WTC11 (cell line): ENCODE measurements around the gene TUBB. TPM values are rescaled to one million over a fixed set of nuclear protein-coding genes. Genes with fewer than 3 reads are reported as not detected.

Source experiments
- ATAC-seq: fragments of 200-7000 bp; cut with Tn5 transposase; 2 replicates; pipeline ENCODE4 v1.10.0; 2021; ENCODE audit warnings: mild to moderate bottlenecking, moderate library complexity
- CTCF ChIA-PET: fragments of 300-600 bp; sonication (Branson Sonifier 250); formaldehyde crosslinking; loops from one replicate; lab custom pipeline; 2021; ENCODE audit warnings: antibody characterized with exemption; lab: Charles Lee
- POLR2A ChIA-PET: fragments of 350-600 bp; sonication (Branson Sonifier 250); formaldehyde crosslinking; loops from one replicate; lab custom pipeline; 2021; ENCODE audit warnings: antibody characterized with exemption; lab: Charles Lee
- DNase-seq: peaks from one replicate; pipeline ENCODE4 v3.0.0; 2021; ENCODE audit warnings: low spot score
- H3K27ac Mint-ChIP-seq: 2 replicates; pipeline ENCODE4 v1.8.0; 2021; ENCODE audit warnings: mixed read lengths
- H3K27me3 Mint-ChIP-seq: 2 replicates; pipeline ENCODE4 v1.8.0; 2021; ENCODE audit warnings: low read depth, mild to moderate bottlenecking, moderate library complexity, mixed read lengths
- H3K36me3 Mint-ChIP-seq: 2 replicates; pipeline ENCODE4 v1.8.0; 2021; ENCODE audit warnings: mixed read lengths
- H3K4me1 Mint-ChIP-seq: 2 replicates; pipeline ENCODE4 v1.8.0; 2022; ENCODE audit warnings: mixed read lengths
- H3K4me3 Mint-ChIP-seq: 2 replicates; pipeline ENCODE4 v1.8.0; 2021; ENCODE audit warnings: mild to moderate bottlenecking, moderate library complexity, mixed read lengths
- H3K9me3 Mint-ChIP-seq: 2 replicates; pipeline ENCODE4 v1.8.0; 2021; ENCODE audit warnings: mixed read lengths
- ATF6 ChIP-seq: sonication (generic); formaldehyde crosslinking; IDR thresholded peaks from 2 replicates; pipeline ENCODE4 v1.8.1; 2023; ENCODE audit warnings: mild to moderate bottlenecking, missing genetic modification reagents
- CBFB ChIP-seq: sonication (generic); formaldehyde crosslinking; IDR thresholded peaks from 2 replicates; pipeline ENCODE4 v1.8.1; 2022; ENCODE audit warnings: mild to moderate bottlenecking, low read depth, missing genetic modification reagents
- CREM ChIP-seq: sonication (generic); formaldehyde crosslinking; IDR thresholded peaks from 2 replicates; pipeline ENCODE4 v1.8.1; 2022; ENCODE audit warnings: mild to moderate bottlenecking, missing genetic modification reagents, moderate library complexity
- E2F5 ChIP-seq: sonication (generic); formaldehyde crosslinking; IDR thresholded peaks from 2 replicates; pipeline ENCODE4 v1.8.1; 2022; ENCODE audit warnings: mild to moderate bottlenecking, moderate library complexity, missing genetic modification reagents
- EMX1 ChIP-seq: fragments of 250-450 bp; sonication (Bioruptor Pico); IDR thresholded peaks from 2 replicates; pipeline ENCODE4 v1.8.0; 2021; ENCODE audit warnings: mild to moderate bottlenecking
- ETV6 ChIP-seq: sonication (generic); formaldehyde crosslinking; IDR thresholded peaks from 2 replicates; pipeline ENCODE4 v1.8.1; 2022; ENCODE audit warnings: mild to moderate bottlenecking, missing genetic modification reagents
- GRHL2 ChIP-seq: fragments of 250-450 bp; sonication (Bioruptor Pico); IDR thresholded peaks from 2 replicates; pipeline ENCODE4 v1.8.0; 2022; ENCODE audit warnings: mild to moderate bottlenecking, moderate library complexity; ENCODE audit not compliant: insufficient replicate concordance, severe bottlenecking
- JAZF1 ChIP-seq: fragments of 250-450 bp; sonication (Bioruptor Pico); IDR thresholded peaks from 2 replicates; pipeline ENCODE4 v1.9.0; 2021; ENCODE audit warnings: moderate library complexity, mild to moderate bottlenecking, inconsistent platforms
- NFATC4 ChIP-seq: fragments of 250-450 bp; sonication (Bioruptor Pico); IDR thresholded peaks from 2 replicates; pipeline ENCODE4 v1.9.0; 2021; ENCODE audit warnings: mild to moderate bottlenecking
- PREB ChIP-seq: sonication (generic); formaldehyde crosslinking; IDR thresholded peaks from 2 replicates; pipeline ENCODE4 v1.8.1; 2022; ENCODE audit warnings: mild to moderate bottlenecking, missing genetic modification reagents, moderate library complexity, borderline replicate concordance
- SMAD3 ChIP-seq: sonication (generic); formaldehyde crosslinking; IDR thresholded peaks from 2 replicates; pipeline ENCODE4 v1.8.0; 2022; ENCODE audit warnings: missing genetic modification reagents, mild to moderate bottlenecking, borderline replicate concordance
- SOX15 ChIP-seq: fragments of 250-450 bp; sonication (Bioruptor Pico); IDR thresholded peaks from 2 replicates; pipeline ENCODE4 v1.9.0; 2021; ENCODE audit warnings: mild to moderate bottlenecking
- TEAD1 ChIP-seq: sonication (generic); formaldehyde crosslinking; IDR thresholded peaks from 2 replicates; pipeline ENCODE4 v1.8.0; 2022; ENCODE audit warnings: mild to moderate bottlenecking, missing genetic modification reagents
- ZBTB43 ChIP-seq: sonication (generic); formaldehyde crosslinking; IDR thresholded peaks from 2 replicates; pipeline ENCODE4 v1.8.1; 2023; ENCODE audit warnings: mild to moderate bottlenecking, missing genetic modification reagents
- ZNF219 ChIP-seq: sonication (generic); formaldehyde crosslinking; IDR thresholded peaks from 2 replicates; pipeline ENCODE4 v1.8.0; 2023; ENCODE audit warnings: missing genetic modification reagents, mild to moderate bottlenecking, borderline replicate concordance
- ZNF281 ChIP-seq: sonication (generic); formaldehyde crosslinking; IDR thresholded peaks from 2 replicates; pipeline ENCODE4 v1.8.0; 2023; ENCODE audit warnings: mild to moderate bottlenecking, missing genetic modification reagents
- ZNF396 ChIP-seq: fragments of 250-450 bp; sonication (Bioruptor Pico); IDR thresholded peaks from 2 replicates; pipeline ENCODE4 v1.8.0; 2021; ENCODE audit warnings: mild to moderate bottlenecking, moderate library complexity, borderline replicate concordance
- ZNF423 ChIP-seq: fragments of 250-450 bp; sonication (Bioruptor Pico); IDR thresholded peaks from 2 replicates; pipeline ENCODE4 v2.1.2; 2022; ENCODE audit warnings: mild to moderate bottlenecking, moderate library complexity
- ZNF512 ChIP-seq: sonication (generic); formaldehyde crosslinking; IDR thresholded peaks from 2 replicates; pipeline ENCODE4 v1.8.1; 2022; ENCODE audit warnings: missing genetic modification reagents, borderline replicate concordance
- total RNA-seq: library from RNA; stranded (reverse); gene quantifications from 3 replicates; pipeline ENCODE4 v1.2.3, GENCODE V29; 2021

TUBB gene
- total RNA-seq, 1 experiment from 2014 or later: 1,503 TPM

- H3K9me3 Mint-ChIP-seq: no peaks in the 10 kb centered on the region
- POLR2A ChIA-PET: no interaction called here
- TF ChIP-seq PREB: no peak
- TF ChIP-seq JAZF1 (CRISPR knock-in tag): no peak
- no peak for TF ChIP-seq ZNF281
- TF ChIP-seq EMX1 (CRISPR knock-in tag): no peak
- peaks cover 56% of the 10 kb centered on the region for H3K36me3 Mint-ChIP-seq
- peaks cover 21% of the 10 kb centered on the region for H3K4me1 Mint-ChIP-seq
- ATAC-seq (no peak), DNase-seq (no peak)
- no peaks in the 10 kb centered on the region for H3K27me3 Mint-ChIP-seq
- CTCF ChIA-PET: no interaction called here
- H3K4me3 Mint-ChIP-seq: no peak overlapping the region
- no peak overlapping the region for H3K27ac Mint-ChIP-seq
These were observed 5.9 kb upstream of the TUBB start for GRCh38 chr6:30714263-30714662.

GRCh38 chr6:30716879-30717128 is 3.3 kb upstream of the TUBB start:
- CTCF ChIA-PET: interaction anchor here (0.6 to 2.4 kb wide), 15 partner anchors 13 to 386 kb away, joined by 3 to 26 read pairs (median 4); partner anchors contain the start of gene DHX16
- ATAC-seq (no peak), DNase-seq (no peak)
- peak; percentile 31; the same call in 1 of the 2 replicates for TF ChIP-seq SMAD3
- no peak for TF ChIP-seq ZNF423 (CRISPR knock-in tag)
- TF ChIP-seq SOX15 (CRISPR knock-in tag): no peak
- no peaks in the 10 kb centered on the region for H3K27me3 Mint-ChIP-seq
- H3K4me3 Mint-ChIP-seq: peak overlapping the region; percentile 99
- peaks cover 51% of the 10 kb centered on the region for H3K36me3 Mint-ChIP-seq
- POLR2A ChIA-PET: interaction anchor here (0.6 to 1.7 kb wide), 17 partner anchors 10 to 166 kb away, joined by 3 to 19 read pairs (median 4); partner anchors contain the start of genes DHX16, GNL1, IER3 and NRM
- peaks cover 28% of the 10 kb centered on the region for H3K4me1 Mint-ChIP-seq
- H3K27ac Mint-ChIP-seq: peak overlapping the region; percentile 97
- H3K9me3 Mint-ChIP-seq: no peaks in the 10 kb centered on the region

GRCh38 chr6:30717129-30717844 is 2.9 kb upstream of the TUBB start, which contains the start of gene MDC1:
Gene MDC1 (minus strand): TSS chr6:30717281. CDS start chr6:30715175, 2,106 bp downstream.
- H3K36me3 Mint-ChIP-seq: peaks cover 51% of the 10 kb centered on the region
- ChIA-PET POLR2A (interaction anchor here (0.6 to 1.7 kb wide), 17 partner anchors 9 to 165 kb away, joined by 3 to 19 read pairs (median 4); partner anchors contain the start of genes DHX16, GNL1, IER3 and NRM), CTCF (interaction anchor here (0.6 to 2.4 kb wide), 15 partner anchors 13 to 385 kb away, joined by 3 to 26 read pairs (median 4); partner anchors contain the start of gene DHX16)
- no peaks in the 10 kb centered on the region for H3K27me3 Mint-ChIP-seq
- H3K27ac Mint-ChIP-seq: peak within 1 kb of the TSS; percentile 100
- peak within 1 kb of the TSS; percentile 99 for H3K4me3 Mint-ChIP-seq
- no peaks in the 10 kb centered on the region for H3K9me3 Mint-ChIP-seq
- ATAC-seq: peak; percentile 77
- peaks cover 30% of the 10 kb centered on the region for H3K4me1 Mint-ChIP-seq
- DNase-seq: peak; percentile 99
- TF ChIP-seq ETV6 (CRISPR knock-in tag) (peak; percentile 91), NFATC4 (CRISPR knock-in tag) (no peak), ZNF512 (CRISPR knock-in tag) (no peak), TEAD1 (CRISPR knock-in tag) (0 out of 2 replicates have a peak, but pooled peaks have one; percentile 33), ZNF219 (no peak), PREB (no peak), ZBTB43 (CRISPR knock-in tag) (peak; percentile 70; the same call in 1 of the 2 replicates), GRHL2 (CRISPR knock-in tag) (no peak), ATF6 (CRISPR knock-in tag) (no peak), CREM (peak; percentile 82; the same call in 1 of the 2 replicates), ZNF396 (CRISPR knock-in tag) (no peak), E2F5 (CRISPR knock-in tag) (peak; percentile 99), CBFB (CRISPR knock-in tag) (no peak)
